A549 treated with ZK216348 at 1 μM for 4 hours (cell line): ENCODE data around the gene OR10A4. TPM values are rescaled to one million over a fixed set of nuclear protein-coding genes. Genes with fewer than 3 reads are reported as not detected.

Experiments
- total RNA-seq: library from RNA; stranded (reverse); fragments of 200-300 nt; extraction: Qiagen RNA extraction; gene quantifications from 5 replicates; pipeline ENCODE4 v1.2.3, GENCODE V29; 2022; ENCODE audit warnings: low read depth

OR10A4 gene
- not detected in 5 replicates for total RNA-seq

GRCh38 chr11:6876325-6876724 is at the start of gene OR10A4:
OR10A4 (plus strand) TSS chr11:6876625; CDS start chr11:6876648, 23 bp downstream.

GRCh38 chr11:6845383-6845782 is 31.0 kb upstream of the OR10A4 start, which contains the start of gene OR10A5:
OR10A5 (plus strand) TSS chr11:6845683; CDS start chr11:6845683, 0 bp downstream.

GRCh38 chr11:6862961-6863360 is 13.5 kb upstream of the OR10A4 start, which contains the start of gene OR10A2:
OR10A2 (plus strand) TSS chr11:6863057; CDS start chr11:6869755, 6,698 bp downstream.

GRCh38 chr11:6892400-6892799 is 16.0 kb downstream of the OR10A4 start, which contains the start of gene OR2D2:
OR2D2 (minus strand) TSS chr11:6892500; CDS start chr11:6892500, 0 bp downstream.

GRCh38 chr11:6920702-6921101 is 44.3 kb downstream of the OR10A4 start, which contains the start of gene OR2D3:
OR2D3 (plus strand) TSS chr11:6921002; CDS start chr11:6921002, 0 bp downstream.

GRCh38 chr11:6926208-6927029 is 50.0 kb downstream of the OR10A4 start, which contains the start of gene ZNF215:
ZNF215 (plus strand) TSS chr11:6926426; CDS start chr11:6932273, 5,847 bp downstream.

Other genes with a start within 250 kb of the OR10A4 start
- 0.05 to 0.13 TPM (median 0.10 TPM) in 5 replicates for gene DCHS1, start 220.8 kb upstream of the OR10A4 start, total RNA-seq
- 81.5 to 138 TPM (median 96.2 TPM) in 5 replicates for gene MRPL17, start 193.3 kb upstream of the OR10A4 start, total RNA-seq
- gene OR2AG2, start 104.6 kb upstream of the OR10A4 start, total RNA-seq: not detected in 5 replicates
- gene OR2AG1, start 93.6 kb upstream of the OR10A4 start, total RNA-seq: not detected in 5 replicates
- not detected in 5 replicates for gene OR6A2, start 76.9 kb upstream of the OR10A4 start, total RNA-seq
- not detected in 5 replicates for gene OR10A5, start 30.9 kb upstream of the OR10A4 start, total RNA-seq
- gene OR10A2, start 13.6 kb upstream of the OR10A4 start, total RNA-seq: not detected in 5 replicates
- not detected in 5 replicates for gene OR2D2, start 15.9 kb downstream of the OR10A4 start, total RNA-seq
- not detected in 5 replicates for gene OR2D3, start 44.4 kb downstream of the OR10A4 start, total RNA-seq
- 1.0 to 1.7 TPM (median 1.2 TPM) in 5 replicates for gene ZNF215, start 49.8 kb downstream of the OR10A4 start, total RNA-seq
- 0.49 to 1.5 TPM (median 0.73 TPM) in 5 replicates for gene ZNF214, start 143.7 kb downstream of the OR10A4 start, total RNA-seq
- not detected in 5 replicates for gene NLRP14, start 143.9 kb downstream of the OR10A4 start, total RNA-seq
- not detected in 5 replicates for gene RBMXL2, start 212.4 kb downstream of the OR10A4 start, total RNA-seq